Liver (tissue), 9 donors: ENCODE data around the gene NTNG1. TPM values are rescaled to one million over a fixed set of nuclear protein-coding genes. Genes with fewer than 3 reads are reported as not detected.

Source experiments
- DNase-seq: peaks from one replicate; pipeline ENCODE4 v3.0.0-alpha.2; 2017; ENCODE audit warnings: low spot score
- H3K27ac ChIP-seq, 2 donors: one replicate each; pipeline ENCODE4 v1.7.0; 2013; ENCODE audit warnings: inconsistent platforms in 2 of 2, low read length in 2 of 2, control low read depth in 1 of 2, low read depth in 1 of 2, mild to moderate bottlenecking in 1 of 2
- H3K27me3 ChIP-seq, 4 donors: one replicate each; pipeline versions ENCODE4 v1.6.1 to v1.7.0; 2013; ENCODE audit warnings: low read length in 3 of 4, inconsistent platforms in 1 of 4, mild to moderate bottlenecking in 1 of 4, moderate library complexity in 1 of 4; ENCODE audit not compliant: control insufficient read depth in 4 of 4, insufficient read depth in 4 of 4
- H3K36me3 ChIP-seq, 4 donors: one replicate each; pipeline versions ENCODE4 v1.6.1 to v1.7.0; 2013; ENCODE audit warnings: low read length in 3 of 4, mild to moderate bottlenecking in 3 of 4, low read depth in 1 of 4, moderate library complexity in 1 of 4; ENCODE audit not compliant: control insufficient read depth in 4 of 4, insufficient read depth in 3 of 4
- H3K4me1 ChIP-seq, 4 donors: one replicate each; pipeline versions ENCODE4 v1.6.1 to v1.7.0; 2013; ENCODE audit warnings: low read length in 3 of 4, mild to moderate bottlenecking in 3 of 4, moderate library complexity in 1 of 4; ENCODE audit not compliant: control insufficient read depth in 4 of 4, insufficient read depth in 4 of 4
- H3K4me3 ChIP-seq, 3 donors: one replicate each; pipeline versions ENCODE4 v1.6.1 to v1.7.0; 2013; ENCODE audit warnings: low read length in 3 of 3, control low read depth in 1 of 3, low read depth in 1 of 3, mild to moderate bottlenecking in 1 of 3
- H3K9ac ChIP-seq, 2 donors: one replicate each; pipeline ENCODE4 v1.7.0; 2013; ENCODE audit warnings: low read length in 2 of 2, mild to moderate bottlenecking in 2 of 2, moderate library complexity in 2 of 2, control low read depth in 1 of 2, low read depth in 1 of 2
- H3K9me3 ChIP-seq, 4 donors: one replicate each; pipeline versions ENCODE4 v1.6.1 to v1.7.0; 2013; ENCODE audit warnings: low read length in 3 of 4; ENCODE audit not compliant: control insufficient read depth in 4 of 4
- ATF3 ChIP-seq: IDR thresholded peaks from 2 replicates; pipeline ENCODE4 v1.6.1; 2016; ENCODE audit warnings: antibody characterized with exemption
- CTCF ChIP-seq: fragments of 150-350 bp; IDR thresholded peaks from 2 replicates; pipeline ENCODE4 v1.5.1; 2017; ENCODE audit warnings: improper control_type of control experiment, low read depth, low read length; ENCODE audit not compliant: missing input control
- EGR1 ChIP-seq, 2 donors: IDR thresholded peaks; 2 replicates each; pipeline ENCODE4 v1.6.1; 2016 to 2018; ENCODE audit warnings: antibody characterized with exemption in 2 of 2, low read depth in 2 of 2
- FOXA1 ChIP-seq: IDR thresholded peaks from 2 replicates; pipeline ENCODE4 v1.6.1; 2016; ENCODE audit warnings: antibody characterized with exemption
- FOXA2 ChIP-seq: IDR thresholded peaks from 2 replicates; pipeline ENCODE4 v1.6.1; 2016; ENCODE audit warnings: antibody characterized with exemption
- GABPA ChIP-seq, 2 donors: IDR thresholded peaks in 1 of 2; conservative IDR thresholded peaks in 1 of 2; 2 replicates each; pipeline ENCODE4 v1.6.1; 2016; ENCODE audit warnings: antibody characterized with exemption in 2 of 2, mild to moderate bottlenecking in 1 of 2, moderate library complexity in 1 of 2
- HNF4A ChIP-seq, 2 donors: conservative IDR thresholded peaks; 2 replicates each; pipeline ENCODE4 v1.6.1; 2016; ENCODE audit warnings: antibody characterized with exemption in 2 of 2, mild to moderate bottlenecking in 2 of 2
- HNF4G ChIP-seq: IDR thresholded peaks from 2 replicates; pipeline ENCODE4 v1.6.1; 2016; ENCODE audit warnings: antibody characterized with exemption
- JUND ChIP-seq, 2 donors: IDR thresholded peaks; 2 replicates each; pipeline ENCODE4 v1.6.1; 2016; ENCODE audit warnings: antibody characterized with exemption in 2 of 2
- MAX ChIP-seq: IDR thresholded peaks from 2 replicates; pipeline ENCODE4 v1.6.1; 2016; ENCODE audit warnings: antibody characterized with exemption
- NR2F2 ChIP-seq: IDR thresholded peaks from 2 replicates; pipeline ENCODE4 v1.6.1; 2016; ENCODE audit warnings: antibody characterized with exemption
- RAD21 ChIP-seq, 2 donors: IDR thresholded peaks; 2 replicates each; pipeline ENCODE4 v1.6.1; 2016; ENCODE audit warnings: antibody characterized with exemption in 2 of 2, mild to moderate bottlenecking in 2 of 2
- REST ChIP-seq: IDR thresholded peaks from 2 replicates; pipeline ENCODE4 v1.6.1; 2016; ENCODE audit warnings: antibody characterized with exemption, mild to moderate bottlenecking
- RXRA ChIP-seq, 2 donors: IDR thresholded peaks; 2 replicates each; pipeline ENCODE4 v1.6.1; 2017 to 2018; ENCODE audit warnings: antibody characterized with exemption in 2 of 2, mild to moderate bottlenecking in 1 of 2
- SP1 ChIP-seq: IDR thresholded peaks from 2 replicates; pipeline ENCODE4 v1.6.1; 2018; ENCODE audit warnings: antibody characterized with exemption, mild to moderate bottlenecking
- TAF1 ChIP-seq: conservative IDR thresholded peaks from 2 replicates; pipeline ENCODE4 v1.6.1; 2016; ENCODE audit warnings: antibody characterized with exemption, mild to moderate bottlenecking
- YY1 ChIP-seq: IDR thresholded peaks from 2 replicates; pipeline ENCODE4 v1.6.1; 2016; ENCODE audit warnings: antibody characterized with exemption, mild to moderate bottlenecking
- WGBS: extraction: QIAGEN DNeasy Blood & Tissue Kit; methylation state at CpG from one replicate; pipeline ENCODE4 v1.1.7; 2013; 5-methylcytosine and 5-hydroxymethylcytosine counted together
- polyA plus RNA-seq, 2 donors: library from polyadenylated mRNA; stranded (reverse) in 1 of 2; unstranded in 1 of 2; fragments of 200-250 nt in 1 of 2; fragments of >200 nt in 1 of 2; fragmentation: Nextera tagmentation in 1 of 2; extraction: Ambion mirVana in 1 of 2; gene quantifications; one replicate each; pipeline versions ENCODE4 v1.2.1 to v1.2.3, GENCODE V29; 2013 to 2015
- total RNA-seq, 2 donors: library from RNA; depleted of rRNA; stranded (reverse); fragments of >200 nt; gene quantifications; one replicate each; pipeline ENCODE4 v1.2.3, GENCODE V29; 2014
- TF ChIP-seq, protein P1 (sequence below): IDR thresholded peaks from 2 replicates; pipeline ENCODE4 v1.6.1; 2016; ENCODE audit warnings: antibody characterized with exemption
- donor health status: healthy.
- donor health status: healthy.
- donor health status: healthy.
- donor health status: healthy.
- donor health status: healthy.

The NTNG1 gene
- total and polyA plus RNA-seq, 4 donors: under 0.01 TPM; not detected in 2

GRCh38 chr1:107294686-107295085, 153.8 kb downstream of the NTNG1 start:
- WGBS: 65% methylated on average over 1 of the region's 1 CpG

More at GRCh38 chr1:107294686-107295085, 153.8 kb downstream of the NTNG1 start:
- Histone ChIP-seq H3K9me3 (no peaks in the 10 kb centered on the region), H3K36me3 (no peaks in the 10 kb centered on the region), H3K4me1 (no peaks in the 10 kb centered on the region), H3K9ac (no peak overlapping the region), H3K4me3 (no peak overlapping the region), H3K27ac (no peak overlapping the region), H3K27me3 (peaks cover 0 to 3% (median 0%) of the 10 kb centered on the region in 4 donors)
- DNase-seq: no peak
- no peak for TF ChIP-seq MAX
- no peak for TF ChIP-seq YY1
- TF ChIP-seq RAD21 (IDR thresholded peaks at IDR 0.05): no peak
- no peak for TF ChIP-seq TAF1
- TF ChIP-seq SP1: no peak
- no peak for TF ChIP-seq CTCF
- TF ChIP-seq HNF4G: no peak
- TF ChIP-seq HNF4A (conservative IDR thresholded peaks at IDR 0.05): no peak
- no peak for TF ChIP-seq EGR1 (IDR thresholded peaks at IDR 0.05; ENCODE audit: low read depth in 2 of 2)
- no peak for TF ChIP-seq RXRA (IDR thresholded peaks at IDR 0.05)
- TF ChIP-seq REST: no peak
- TF ChIP-seq ATF3: no peak
- no peak for TF ChIP-seq FOXA1
- TF ChIP-seq, protein P1, sequence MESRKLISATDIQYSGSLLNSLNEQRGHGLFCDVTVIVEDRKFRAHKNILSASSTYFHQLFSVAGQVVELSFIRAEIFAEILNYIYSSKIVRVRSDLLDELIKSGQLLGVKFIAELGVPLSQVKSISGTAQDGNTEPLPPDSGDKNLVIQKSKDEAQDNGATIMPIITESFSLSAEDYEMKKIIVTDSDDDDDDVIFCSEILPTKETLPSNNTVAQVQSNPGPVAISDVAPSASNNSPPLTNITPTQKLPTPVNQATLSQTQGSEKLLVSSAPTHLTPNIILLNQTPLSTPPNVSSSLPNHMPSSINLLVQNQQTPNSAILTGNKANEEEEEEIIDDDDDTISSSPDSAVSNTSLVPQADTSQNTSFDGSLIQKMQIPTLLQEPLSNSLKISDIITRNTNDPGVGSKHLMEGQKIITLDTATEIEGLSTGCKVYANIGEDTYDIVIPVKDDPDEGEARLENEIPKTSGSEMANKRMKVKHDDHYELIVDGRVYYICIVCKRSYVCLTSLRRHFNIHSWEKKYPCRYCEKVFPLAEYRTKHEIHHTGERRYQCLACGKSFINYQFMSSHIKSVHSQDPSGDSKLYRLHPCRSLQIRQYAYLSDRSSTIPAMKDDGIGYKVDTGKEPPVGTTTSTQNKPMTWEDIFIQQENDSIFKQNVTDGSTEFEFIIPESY: no peak
- TF ChIP-seq JUND (IDR thresholded peaks at IDR 0.05): no peak
- TF ChIP-seq NR2F2: no peak
- no peak for TF ChIP-seq GABPA (IDR thresholded peaks at IDR 0.05 in 1 of 2, conservative IDR thresholded peaks at IDR 0.05 in 1 of 2)
- TF ChIP-seq FOXA2: no peak
